ENCODE data around the gene TSTD1.

GRCh38 chr1:161073474-161074121, 34.8 kb upstream of the TSTD1 start:
- TF ChIP-seq, protein P1, sequence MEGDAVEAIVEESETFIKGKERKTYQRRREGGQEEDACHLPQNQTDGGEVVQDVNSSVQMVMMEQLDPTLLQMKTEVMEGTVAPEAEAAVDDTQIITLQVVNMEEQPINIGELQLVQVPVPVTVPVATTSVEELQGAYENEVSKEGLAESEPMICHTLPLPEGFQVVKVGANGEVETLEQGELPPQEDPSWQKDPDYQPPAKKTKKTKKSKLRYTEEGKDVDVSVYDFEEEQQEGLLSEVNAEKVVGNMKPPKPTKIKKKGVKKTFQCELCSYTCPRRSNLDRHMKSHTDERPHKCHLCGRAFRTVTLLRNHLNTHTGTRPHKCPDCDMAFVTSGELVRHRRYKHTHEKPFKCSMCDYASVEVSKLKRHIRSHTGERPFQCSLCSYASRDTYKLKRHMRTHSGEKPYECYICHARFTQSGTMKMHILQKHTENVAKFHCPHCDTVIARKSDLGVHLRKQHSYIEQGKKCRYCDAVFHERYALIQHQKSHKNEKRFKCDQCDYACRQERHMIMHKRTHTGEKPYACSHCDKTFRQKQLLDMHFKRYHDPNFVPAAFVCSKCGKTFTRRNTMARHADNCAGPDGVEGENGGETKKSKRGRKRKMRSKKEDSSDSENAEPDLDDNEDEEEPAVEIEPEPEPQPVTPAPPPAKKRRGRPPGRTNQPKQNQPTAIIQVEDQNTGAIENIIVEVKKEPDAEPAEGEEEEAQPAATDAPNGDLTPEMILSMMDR (IDR thresholded peaks at IDR 0.05; ENCODE audit: poor library complexity): no peak
- TF ChIP-seq EZH2 (IDR thresholded peaks at IDR 0.05; ENCODE audit: borderline replicate concordance): no peak

All from hepatocyte (in vitro differentiated cells).